HepG2 (cell line): ENCODE results near the gene FUT8. TPM values are rescaled to one million over a fixed set of nuclear protein-coding genes. Genes with fewer than 3 reads are reported as not detected.

Experiments used
- ATAC-seq: fragments of 200-7000 bp; cut with Tn5 transposase; 3 replicates; pipeline ENCODE4 v1.9.1; 2020; ENCODE audit warnings: mild to moderate bottlenecking, moderate library complexity
- BruUV-seq: library from RNA; stranded (reverse); fragments of 400-500 nt; replicated peaks from 2 replicates; lab custom pipeline; 2021; lab: Mats Ljungman, UMichigan
- CTCF ChIA-PET: fragments of 300-600 bp; formaldehyde crosslinking; extraction: SDS; loops from one replicate; lab custom pipeline; 2021; ENCODE audit warnings: low total read pairs, inconsistent platforms, low intra/inter-chr PET ratio; lab: Yijun Ruan, JAX
- POLR2A ChIA-PET: fragments of 350-600 bp; sonication (Branson Sonifier 250); formaldehyde crosslinking; loops from one replicate; lab custom pipeline; 2020; ENCODE audit warnings: antibody characterized with exemption, inconsistent platforms; lab: Yijun Ruan, JAX
- DNase-seq: peaks from one replicate; pipeline ENCODE4 v3.0.0-alpha.2; 2015; ENCODE audit warnings: low spot score
- FAIRE-seq: peaks from 3 replicates; lab custom pipeline; 2011; peaks lifted over from hg19 to GRCh38; lab: Jason Lieb, UNC
- H2AFZ ChIP-seq: one replicate; pipeline ENCODE4 v1.6.1; 2011; ENCODE audit warnings: low read length, inconsistent platforms
- H3K27ac ChIP-seq: fragments of 300-600 bp; 3 replicates; pipeline ENCODE4 v1.8.0; 2011; ENCODE audit warnings: mixed run types, mild to moderate bottlenecking, mixed read lengths, low read length, inconsistent platforms; ENCODE audit not compliant: insufficient read depth; ENCODE audit errors: extremely low read length
- H3K27me3 ChIP-seq, 2 experiments: fragments of 200-600 bp in 1 of 2; 2 replicates in 1 of 2; 3 replicates in 1 of 2; pipeline versions ENCODE4 v1.6.0 to v1.8.0; 2011; ENCODE audit warnings: low read length in 2 of 2, mild to moderate bottlenecking in 2 of 2, moderate library complexity in 2 of 2, inconsistent platforms in 1 of 2; ENCODE audit not compliant: insufficient read depth in 2 of 2, control insufficient read depth in 1 of 2
- H3K36me3 ChIP-seq, 2 experiments: fragments of 200-600 bp in 1 of 2; replicated peaks in 1 of 2; 2 replicates in 1 of 2; 3 replicates in 1 of 2; pipeline versions ENCODE4 v1.5.1 to v1.8.0; 2011; ENCODE audit warnings: low read length in 2 of 2, inconsistent platforms in 1 of 2; ENCODE audit not compliant: insufficient read depth in 2 of 2, control insufficient read depth in 1 of 2
- H3K4me1 ChIP-seq: 2 replicates; pipeline ENCODE4 v1.5.1; 2012; ENCODE audit warnings: low read length, inconsistent platforms; ENCODE audit not compliant: insufficient read depth
- H3K4me2 ChIP-seq: 2 replicates; pipeline ENCODE4 v1.6.0; 2011; ENCODE audit warnings: low read depth, low read length, inconsistent platforms
- H3K4me3 ChIP-seq, 3 experiments: fragments of 200-600 bp in 1 of 3; sonication (generic), shearing (Covaris generic) in 1 of 3; replicated peaks in 1 of 3; 2 replicates each; pipeline ENCODE4 v1.5.1; 2011 to 2016; ENCODE audit warnings: low read length in 3 of 3, inconsistent platforms in 2 of 3, low read depth in 2 of 3, mild to moderate bottlenecking in 2 of 3, control low read depth in 1 of 3, mixed read lengths in 1 of 3; ENCODE audit not compliant: insufficient read depth in 1 of 3
- H3K79me2 ChIP-seq: one replicate; pipeline ENCODE4 v1.6.1; 2011; ENCODE audit warnings: low read length, inconsistent platforms; ENCODE audit not compliant: insufficient read depth
- H3K9ac ChIP-seq: 2 replicates; pipeline ENCODE4 v1.6.0; 2011; ENCODE audit warnings: mild to moderate bottlenecking, low read depth, low read length, inconsistent platforms; ENCODE audit not compliant: insufficient read depth
- H3K9me3 ChIP-seq: 2 replicates; pipeline ENCODE4 v1.5.1; 2012; ENCODE audit warnings: mild to moderate bottlenecking, low read length
- H4K20me1 ChIP-seq: 2 replicates; pipeline ENCODE4 v1.6.0; 2011; ENCODE audit warnings: inconsistent platforms, mild to moderate bottlenecking, low read length, moderate library complexity; ENCODE audit not compliant: insufficient read depth
- EZH2 ChIP-seq: conservative IDR thresholded peaks from 2 replicates; pipeline ENCODE4 v1.6.1; 2012; ENCODE audit warnings: mild to moderate bottlenecking, low read depth, low read length, moderate library complexity
- HOXA7 ChIP-seq: sonication (generic); formaldehyde crosslinking; IDR thresholded peaks from 2 replicates; pipeline ENCODE4 v1.8.1; 2022; ENCODE audit warnings: mild to moderate bottlenecking, missing genetic modification reagents, moderate library complexity
- KLF16 ChIP-seq, 2 experiments: sonication (generic) in 1 of 2; formaldehyde crosslinking in 1 of 2; IDR thresholded peaks; 2 replicates each; pipeline versions ENCODE4 v1.6.1 to v1.8.0; 2016 to 2023; ENCODE audit warnings: missing genetic modification reagents in 2 of 2, missing compliant biosample characterization in 1 of 2
- NFYC ChIP-seq: IDR thresholded peaks from 2 replicates; pipeline ENCODE4 v1.6.1; 2016; ENCODE audit warnings: missing genetic modification reagents, missing compliant biosample characterization
- PRPF4 ChIP-seq: fragments of 200-400 bp; formaldehyde crosslinking; IDR thresholded peaks from 2 replicates; pipeline ENCODE4 v1.6.1; 2016; ENCODE audit warnings: low read length, low read depth; ENCODE audit not compliant: poor library complexity, severe bottlenecking
- SATB2 ChIP-seq: sonication (generic); formaldehyde crosslinking; IDR thresholded peaks from 2 replicates; pipeline ENCODE4 v1.5.0; 2020; ENCODE audit warnings: missing genetic modification reagents
- ZFX ChIP-seq: sonication (generic); formaldehyde crosslinking; IDR thresholded peaks from 2 replicates; pipeline ENCODE4 v1.4.0; 2020; ENCODE audit warnings: mild to moderate bottlenecking, low read depth, missing genetic modification reagents, moderate library complexity
- ZNF335 ChIP-seq: sonication (generic); formaldehyde crosslinking; IDR thresholded peaks from 2 replicates; pipeline ENCODE4 v1.4.0; 2020; ENCODE audit warnings: missing genetic modification reagents
- ZSCAN9 ChIP-seq: IDR thresholded peaks from 2 replicates; pipeline ENCODE4 v1.6.1; 2016; ENCODE audit warnings: borderline replicate concordance
- WGBS: methylation state at CpG from one replicate; pipeline ENCODE4 v1.1.6; 2017; ENCODE audit warnings: low lambda C conversion rate; 5-methylcytosine and 5-hydroxymethylcytosine counted together
- in situ Hi-C: cut with HindIII; loops from 2 replicates; pipeline ENCODE4 v1.10.0; 2017; ENCODE audit warnings: low pct_unique_long_range_greater_than_20kb; ENCODE audit not compliant: extremely low pct_ligation_motif_present
- intact Hi-C: fragments of 100-400 bp; cut with micrococcal nuclease; formaldehyde crosslinking; loops from one replicate; pipeline ENCODE4 v1.10.0; 2022; ENCODE audit not compliant: unreplicated experiment
- polyA plus RNA-seq, 8 experiments: library from polyadenylated mRNA; depleted of rRNA in 3 of 8; stranded (reverse) in 7 of 8; unstranded in 1 of 8; fragments of >200 nt; fragmentation: Illumina TruSeq in 4 of 8; extraction: Trizol in 4 of 8; gene quantifications; 2 replicates each; pipeline versions ENCODE4 v1.2.1 to v1.2.3, GENCODE V29; 2011 to 2016; ENCODE audit warnings: low read depth in 4 of 8, missing spikeins in 1 of 8, mixed read lengths in 1 of 8; ENCODE audit not compliant: insufficient read depth in 1 of 8
- total RNA-seq, 5 experiments: library from RNA; depleted of rRNA; stranded (reverse); fragments of >200 nt; fragmentation: Illumina TruSeq; extraction: Trizol; gene quantifications; 2 replicates each; pipeline ENCODE4 v1.2.3, GENCODE V29; 2016; ENCODE audit warnings: low read depth in 1 of 5
- TF ChIP-seq, protein P1 (sequence below): sonication (generic); formaldehyde crosslinking; IDR thresholded peaks from 2 replicates; pipeline ENCODE4 v1.4.0; 2020; ENCODE audit warnings: missing genetic modification reagents, borderline replicate concordance
- TF ChIP-seq, protein P2 (sequence below): sonication (generic); formaldehyde crosslinking; IDR thresholded peaks from 2 replicates; pipeline ENCODE4 v1.4.0; 2020; ENCODE audit warnings: missing genetic modification reagents
- TF ChIP-seq, protein P3 (sequence below): sonication (generic); formaldehyde crosslinking; IDR thresholded peaks from 2 replicates; pipeline ENCODE4 v1.5.0; 2020; ENCODE audit warnings: missing genetic modification reagents, mild to moderate bottlenecking, borderline replicate concordance

Gene FUT8
- total and polyA plus RNA-seq, 2 of the 13 experiments (the other 11 are each of a cell fraction or from before 2014, with no cell fraction given), result 9.3 to 17.5 TPM

DNA sequence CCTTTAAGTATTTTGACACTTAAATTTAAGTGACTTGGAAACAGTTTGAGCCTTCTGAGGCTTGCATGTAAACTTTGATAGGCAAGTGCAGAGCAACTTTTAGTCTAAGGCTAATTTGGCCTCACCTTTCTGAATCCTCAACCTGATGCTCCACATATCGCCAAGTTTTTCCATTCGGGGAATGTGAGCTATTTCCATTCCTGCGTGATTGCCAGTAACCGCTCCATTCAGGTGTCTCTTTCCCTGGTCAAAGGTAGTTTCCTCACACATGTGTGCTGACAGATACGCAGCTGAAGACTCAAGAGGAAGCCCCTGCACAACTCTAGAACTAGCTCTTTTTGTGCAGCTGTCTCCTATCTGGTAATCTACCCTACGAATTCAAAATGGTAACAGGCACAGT lies 25.4 kb upstream of the FUT8 start:
- BruUV-seq, result no TSS peak
- Histone ChIP-seq H3K79me2 (no peaks in the 10 kb centered on the region), H3K36me3 (no peaks in the 10 kb centered on the region), H3K9me3 (no peaks in the 10 kb centered on the region), H2AFZ (no peak overlapping the region), H3K4me2 (no peak overlapping the region), H3K9ac (no peak overlapping the region), H3K27me3 (peaks cover 0 to 3% of the 10 kb centered on the region in 2 experiments; a peak in 2 of 5 replicates), H4K20me1 (no peaks in the 10 kb centered on the region), H3K27ac (no peak overlapping the region), H3K4me3 (no peak overlapping the region), H3K4me1 (no peaks in the 10 kb centered on the region)
- TF ChIP-seq PRPF4, result no peak
- TF ChIP-seq ZFX (CRISPR knock-in tag), result no peak
- no peak for TF ChIP-seq KLF16 (CRISPR knock-in tag; IDR thresholded peaks at IDR 0.05)
- TF ChIP-seq ZNF335 (CRISPR knock-in tag), result no peak
- TF ChIP-seq, protein P1, sequence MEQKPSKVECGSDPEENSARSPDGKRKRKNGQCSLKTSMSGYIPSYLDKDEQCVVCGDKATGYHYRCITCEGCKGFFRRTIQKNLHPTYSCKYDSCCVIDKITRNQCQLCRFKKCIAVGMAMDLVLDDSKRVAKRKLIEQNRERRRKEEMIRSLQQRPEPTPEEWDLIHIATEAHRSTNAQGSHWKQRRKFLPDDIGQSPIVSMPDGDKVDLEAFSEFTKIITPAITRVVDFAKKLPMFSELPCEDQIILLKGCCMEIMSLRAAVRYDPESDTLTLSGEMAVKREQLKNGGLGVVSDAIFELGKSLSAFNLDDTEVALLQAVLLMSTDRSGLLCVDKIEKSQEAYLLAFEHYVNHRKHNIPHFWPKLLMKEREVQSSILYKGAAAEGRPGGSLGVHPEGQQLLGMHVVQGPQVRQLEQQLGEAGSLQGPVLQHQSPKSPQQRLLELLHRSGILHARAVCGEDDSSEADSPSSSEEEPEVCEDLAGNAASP (CRISPR knock-in tag), result no peak
- TF ChIP-seq HOXA7 (CRISPR knock-in tag), result no peak
- TF ChIP-seq EZH2, result no peak
- no peak for TF ChIP-seq ZSCAN9 (CRISPR knock-in tag)
- intact Hi-C loops (no loop called here), in situ Hi-C loops (no loop called here)
- ChIA-PET POLR2A (no interaction called here), CTCF (no interaction called here)
- ATAC-seq, result no peak
- FAIRE-seq, result no peak
- no peak for DNase-seq
- WGBS, result 62% methylated on average over 6 of the region's 6 CpGs

DNA sequence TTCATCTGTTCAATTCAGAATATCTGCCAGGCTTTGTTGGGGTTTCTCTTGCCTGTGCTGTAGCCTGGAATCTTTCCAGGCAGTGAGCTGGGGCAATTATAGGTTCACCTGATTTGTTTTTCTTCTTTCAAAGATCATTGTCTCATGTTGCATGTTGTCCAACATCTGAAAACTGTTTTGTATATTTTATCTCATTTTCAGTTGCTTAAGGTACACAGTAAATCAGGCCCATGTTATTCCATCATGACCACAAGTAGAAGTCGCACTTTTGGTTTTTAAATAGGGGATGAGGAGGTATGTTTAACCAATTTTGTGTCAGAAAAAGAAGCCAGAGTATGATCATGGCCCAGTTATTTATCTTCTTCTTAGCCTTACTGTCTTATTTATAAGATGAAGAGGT lies 24.9 kb upstream of the FUT8 start:
- WGBS, result 8% methylated on average over 1 of the region's 1 CpG
- H2AFZ ChIP-seq, result no peak overlapping the region
- CTCF ChIA-PET, result no interaction called here
- intact Hi-C loops, result no loop called here
- H3K4me1 ChIP-seq, result no peaks in the 10 kb centered on the region
- no peaks in the 10 kb centered on the region for H3K79me2 ChIP-seq
- POLR2A ChIA-PET, result no interaction called here
- H3K4me3 ChIP-seq, result no peak overlapping the region
- ATAC-seq (no peak), DNase-seq (no peak), FAIRE-seq (no peak)
- no peaks in the 10 kb centered on the region for H3K36me3 ChIP-seq
- H3K27me3 ChIP-seq, result peaks cover 0 to 3% of the 10 kb centered on the region in 2 experiments; a peak in 2 of 5 replicates
- H3K4me2 ChIP-seq, result no peak overlapping the region
- BruUV-seq, result no TSS peak
- in situ Hi-C loops, result no loop called here
- no peak overlapping the region for H3K9ac ChIP-seq
- H3K27ac ChIP-seq, result no peak overlapping the region
- H3K9me3 ChIP-seq, result no peaks in the 10 kb centered on the region
- no peaks in the 10 kb centered on the region for H4K20me1 ChIP-seq
- TF ChIP-seq, protein P2, sequence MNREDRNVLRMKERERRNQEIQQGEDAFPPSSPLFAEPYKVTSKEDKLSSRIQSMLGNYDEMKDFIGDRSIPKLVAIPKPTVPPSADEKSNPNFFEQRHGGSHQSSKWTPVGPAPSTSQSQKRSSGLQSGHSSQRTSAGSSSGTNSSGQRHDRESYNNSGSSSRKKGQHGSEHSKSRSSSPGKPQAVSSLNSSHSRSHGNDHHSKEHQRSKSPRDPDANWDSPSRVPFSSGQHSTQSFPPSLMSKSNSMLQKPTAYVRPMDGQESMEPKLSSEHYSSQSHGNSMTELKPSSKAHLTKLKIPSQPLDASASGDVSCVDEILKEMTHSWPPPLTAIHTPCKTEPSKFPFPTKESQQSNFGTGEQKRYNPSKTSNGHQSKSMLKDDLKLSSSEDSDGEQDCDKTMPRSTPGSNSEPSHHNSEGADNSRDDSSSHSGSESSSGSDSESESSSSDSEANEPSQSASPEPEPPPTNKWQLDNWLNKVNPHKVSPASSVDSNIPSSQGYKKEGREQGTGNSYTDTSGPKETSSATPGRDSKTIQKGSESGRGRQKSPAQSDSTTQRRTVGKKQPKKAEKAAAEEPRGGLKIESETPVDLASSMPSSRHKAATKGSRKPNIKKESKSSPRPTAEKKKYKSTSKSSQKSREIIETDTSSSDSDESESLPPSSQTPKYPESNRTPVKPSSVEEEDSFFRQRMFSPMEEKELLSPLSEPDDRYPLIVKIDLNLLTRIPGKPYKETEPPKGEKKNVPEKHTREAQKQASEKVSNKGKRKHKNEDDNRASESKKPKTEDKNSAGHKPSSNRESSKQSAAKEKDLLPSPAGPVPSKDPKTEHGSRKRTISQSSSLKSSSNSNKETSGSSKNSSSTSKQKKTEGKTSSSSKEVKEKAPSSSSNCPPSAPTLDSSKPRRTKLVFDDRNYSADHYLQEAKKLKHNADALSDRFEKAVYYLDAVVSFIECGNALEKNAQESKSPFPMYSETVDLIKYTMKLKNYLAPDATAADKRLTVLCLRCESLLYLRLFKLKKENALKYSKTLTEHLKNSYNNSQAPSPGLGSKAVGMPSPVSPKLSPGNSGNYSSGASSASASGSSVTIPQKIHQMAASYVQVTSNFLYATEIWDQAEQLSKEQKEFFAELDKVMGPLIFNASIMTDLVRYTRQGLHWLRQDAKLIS (CRISPR knock-in tag), result no peak
- TF ChIP-seq, protein P3, sequence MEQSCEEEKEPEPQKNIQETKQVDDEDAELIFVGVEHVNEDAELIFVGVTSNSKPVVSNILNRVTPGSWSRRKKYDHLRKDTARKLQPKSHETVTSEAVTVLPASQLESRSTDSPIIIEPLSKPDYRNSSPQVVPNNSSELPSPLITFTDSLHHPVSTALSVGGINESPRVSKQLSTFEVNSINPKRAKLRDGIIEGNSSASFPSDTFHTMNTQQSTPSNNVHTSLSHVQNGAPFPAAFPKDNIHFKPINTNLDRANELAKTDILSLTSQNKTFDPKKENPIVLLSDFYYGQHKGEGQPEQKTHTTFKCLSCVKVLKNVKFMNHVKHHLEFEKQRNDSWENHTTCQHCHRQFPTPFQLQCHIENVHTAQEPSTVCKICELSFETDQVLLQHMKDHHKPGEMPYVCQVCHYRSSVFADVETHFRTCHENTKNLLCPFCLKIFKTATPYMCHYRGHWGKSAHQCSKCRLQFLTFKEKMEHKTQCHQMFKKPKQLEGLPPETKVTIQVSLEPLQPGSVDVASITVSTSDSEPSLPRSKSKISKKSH (CRISPR knock-in tag), result no peak
- TF ChIP-seq NFYC (no peak), SATB2 (CRISPR knock-in tag) (no peak)
